Epithelial cell of esophagus (primary cell): ENCODE results near the gene PLCB1.

ENCODE experiments used
- DNase-seq: peaks from one replicate; pipeline ENCODE4 v3.0.0; 2010; ENCODE audit warnings: low read depth
- H3K4me3 ChIP-seq: 2 replicates; pipeline ENCODE4 v1.5.1; 2011; ENCODE audit warnings: mild to moderate bottlenecking, low read length, control low read depth
- CTCF ChIP-seq: IDR thresholded peaks from 2 replicates; pipeline ENCODE4 v1.5.1; 2011; ENCODE audit warnings: low read depth, mild to moderate bottlenecking, low read length, control low read depth, inconsistent platforms; ENCODE audit not compliant: insufficient read depth; ENCODE audit errors: missing control alignments

PLCB1 gene

GRCh38 chr20:8313073-8313472 lies 181.0 kb downstream of the PLCB1 start:
- DNase-seq = no peak
- H3K4me3 ChIP-seq = no peak overlapping the region
- TF ChIP-seq CTCF = no peak

GRCh38 chr20:8315639-8316573 lies 183.8 kb downstream of the PLCB1 start:
- H3K4me3 ChIP-seq = no peak overlapping the region
- no peak for TF ChIP-seq CTCF
- no peak for DNase-seq

DNA sequence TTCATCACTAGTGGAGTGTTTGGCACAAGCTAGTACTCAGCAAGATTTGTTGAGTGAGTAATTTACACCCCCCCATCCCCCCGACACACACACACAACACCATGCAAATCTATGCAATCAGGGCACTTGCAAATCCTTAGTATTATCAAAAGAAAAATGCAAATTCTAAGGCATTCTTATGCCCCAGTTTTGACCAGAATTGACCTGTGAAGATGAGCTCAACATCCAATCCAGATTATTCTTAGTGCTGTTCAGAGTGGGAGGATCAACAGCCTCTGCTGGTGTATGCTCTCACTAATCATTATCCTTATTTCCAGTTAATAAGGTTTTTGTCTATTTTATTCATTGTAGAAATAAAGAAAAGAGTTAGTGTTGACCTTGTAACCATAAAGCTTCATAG lies 185.4 kb downstream of the PLCB1 start:
- no peak for TF ChIP-seq CTCF
- H3K4me3 ChIP-seq = no peak overlapping the region
- DNase-seq = no peak

DNA sequence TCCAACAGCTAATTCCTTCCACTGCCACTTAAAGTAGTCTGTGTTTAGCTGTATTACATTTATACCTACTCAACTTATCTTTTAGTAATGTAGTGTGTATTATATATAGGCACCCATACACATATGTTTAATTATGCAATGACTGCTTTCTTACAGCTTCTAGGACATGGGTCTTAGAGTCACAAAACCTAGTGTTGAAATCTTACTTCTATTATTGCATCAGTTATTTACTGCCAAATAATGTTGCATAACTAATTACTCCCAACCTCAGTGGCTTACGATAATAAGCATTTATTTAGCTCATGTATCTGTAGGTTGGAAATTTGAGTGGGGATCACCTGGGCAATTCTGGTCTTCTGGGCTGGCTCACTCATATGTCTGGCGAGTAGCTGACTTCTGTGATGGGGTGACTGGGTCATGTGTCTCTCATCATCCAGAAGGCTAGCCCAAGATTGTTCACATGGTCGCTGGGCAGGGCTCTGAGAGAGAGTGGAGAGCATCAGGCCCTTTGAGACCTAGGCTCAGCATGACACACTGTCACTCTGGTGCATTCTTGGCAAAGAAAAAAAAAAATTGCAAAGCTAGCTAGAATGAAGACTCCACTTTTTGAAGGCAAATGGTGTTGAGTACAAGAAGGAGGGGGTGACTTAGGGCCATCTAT lies 187.0 kb downstream of the PLCB1 start:
- no peak overlapping the region for H3K4me3 ChIP-seq
- no peak for DNase-seq
- no peak for TF ChIP-seq CTCF

DNA sequence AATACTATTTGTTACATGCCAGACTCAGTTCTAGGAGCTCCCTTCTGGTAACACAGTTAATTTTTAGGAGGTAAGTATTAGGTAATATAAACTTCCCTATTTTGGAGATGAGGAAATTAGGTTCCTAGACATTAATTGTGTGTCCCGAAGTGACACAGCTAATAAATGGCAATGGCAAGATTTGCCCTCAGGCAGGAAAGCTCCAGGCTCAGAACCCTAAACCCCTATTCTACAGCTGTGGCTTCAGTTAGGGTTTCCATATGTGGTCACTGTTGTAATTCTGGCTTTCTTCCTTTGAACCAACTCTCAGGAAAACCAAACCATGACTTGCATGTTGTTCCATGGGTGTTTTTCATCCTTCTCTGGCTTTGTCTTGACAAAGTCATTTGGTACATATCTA lies 188.2 kb downstream of the PLCB1 start:
- DNase-seq = no peak
- TF ChIP-seq CTCF = no peak
- H3K4me3 ChIP-seq = no peak overlapping the region

DNA sequence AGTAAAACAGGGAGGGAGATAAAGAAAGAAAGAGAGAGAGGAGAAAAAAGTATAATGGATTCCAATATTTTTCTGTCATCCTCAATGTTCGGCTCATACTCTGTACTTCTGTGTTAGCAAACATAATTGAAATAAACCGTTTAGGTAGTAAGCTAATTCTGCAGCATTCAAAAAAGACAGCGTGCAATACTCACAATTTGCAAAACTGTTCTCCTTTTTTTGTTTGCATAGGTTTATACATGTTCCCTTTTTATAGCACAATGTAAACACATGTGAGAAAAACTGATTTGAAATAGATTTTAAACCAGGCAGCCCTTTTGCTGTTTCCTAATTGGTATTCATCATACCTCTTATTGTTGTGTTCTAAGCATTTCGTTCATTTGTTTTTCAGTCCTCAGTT lies 188.9 kb downstream of the PLCB1 start:
- no peak for DNase-seq
- TF ChIP-seq CTCF = no peak
- no peak overlapping the region for H3K4me3 ChIP-seq
